Measurements from ENCODE around the gene SLC6A1.

The SLC6A1 gene

DNA sequence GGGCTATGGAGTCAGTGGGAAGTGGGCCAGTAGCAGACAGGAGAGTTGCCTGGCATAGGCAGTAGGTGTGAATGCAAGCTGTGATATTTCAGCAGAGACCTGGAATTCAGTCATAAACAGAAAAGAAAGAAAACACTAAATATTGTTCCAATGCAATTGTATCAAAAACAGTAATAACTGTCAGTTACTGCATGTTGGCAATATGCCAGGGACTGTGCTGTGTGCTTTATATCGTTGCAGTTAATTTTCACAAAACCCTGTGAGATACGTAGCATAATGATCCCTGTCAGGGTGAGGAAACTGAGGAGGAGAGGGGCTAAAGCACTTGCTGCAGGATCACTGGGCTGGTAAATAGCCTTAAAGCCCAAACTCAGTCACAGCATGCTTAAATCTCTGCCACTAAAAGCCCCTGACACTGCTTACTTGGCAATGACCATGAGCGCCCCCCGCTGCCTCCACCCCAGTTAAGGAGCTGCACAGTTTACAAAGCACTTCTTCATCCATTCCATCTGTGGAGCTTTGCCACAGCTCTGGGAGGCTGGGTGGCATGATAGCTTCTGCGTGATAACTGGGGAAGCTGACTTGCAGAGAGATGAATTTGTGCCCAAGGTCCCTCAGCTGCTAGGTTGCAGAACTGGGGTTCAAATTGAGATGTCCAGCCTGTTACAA lies 3.9 kb downstream of the SLC6A1 start:
- no peak for DNase-seq

DNA sequence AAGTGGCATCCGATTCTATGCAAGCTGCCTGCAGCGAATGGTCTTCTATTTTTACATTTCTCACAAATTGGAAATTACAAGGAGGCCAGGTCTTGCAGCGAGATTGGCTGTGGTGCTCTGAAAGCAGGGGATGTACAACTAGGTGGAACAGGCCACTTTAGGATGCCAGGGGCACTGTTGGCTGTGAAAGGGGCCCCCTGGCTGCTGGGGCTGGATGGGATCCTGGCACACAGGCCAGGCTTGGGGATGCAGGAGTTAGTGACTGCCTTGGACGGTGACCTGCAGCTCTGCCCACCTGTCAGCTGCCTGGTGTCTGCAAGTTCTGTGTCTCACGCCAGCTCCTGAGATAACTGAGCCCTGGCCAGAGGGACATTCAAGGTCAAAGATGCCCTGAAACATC lies 4.6 kb downstream of the SLC6A1 start:
- DNase-seq = no peak

DNA sequence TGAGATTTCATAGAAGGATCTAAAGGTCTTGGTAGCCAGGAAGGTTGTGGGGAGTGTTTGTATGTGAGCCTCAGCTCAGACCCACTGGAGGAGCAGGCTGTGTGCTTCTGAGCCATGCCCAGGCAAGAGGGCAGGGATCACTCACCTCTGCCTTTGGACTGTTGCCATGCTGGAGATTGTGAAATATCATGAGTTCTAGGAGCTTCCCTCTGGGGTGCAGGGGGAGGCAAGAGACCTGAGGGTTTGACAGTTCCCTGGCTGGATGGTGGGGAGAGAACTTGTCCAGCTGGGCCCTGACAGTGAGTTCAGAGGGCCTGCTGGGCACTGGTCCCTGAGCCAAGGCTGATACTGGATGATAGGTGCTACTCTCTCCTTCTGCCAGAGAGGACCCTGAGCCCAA lies 6.0 kb downstream of the SLC6A1 start:
- no peak for DNase-seq

DNA sequence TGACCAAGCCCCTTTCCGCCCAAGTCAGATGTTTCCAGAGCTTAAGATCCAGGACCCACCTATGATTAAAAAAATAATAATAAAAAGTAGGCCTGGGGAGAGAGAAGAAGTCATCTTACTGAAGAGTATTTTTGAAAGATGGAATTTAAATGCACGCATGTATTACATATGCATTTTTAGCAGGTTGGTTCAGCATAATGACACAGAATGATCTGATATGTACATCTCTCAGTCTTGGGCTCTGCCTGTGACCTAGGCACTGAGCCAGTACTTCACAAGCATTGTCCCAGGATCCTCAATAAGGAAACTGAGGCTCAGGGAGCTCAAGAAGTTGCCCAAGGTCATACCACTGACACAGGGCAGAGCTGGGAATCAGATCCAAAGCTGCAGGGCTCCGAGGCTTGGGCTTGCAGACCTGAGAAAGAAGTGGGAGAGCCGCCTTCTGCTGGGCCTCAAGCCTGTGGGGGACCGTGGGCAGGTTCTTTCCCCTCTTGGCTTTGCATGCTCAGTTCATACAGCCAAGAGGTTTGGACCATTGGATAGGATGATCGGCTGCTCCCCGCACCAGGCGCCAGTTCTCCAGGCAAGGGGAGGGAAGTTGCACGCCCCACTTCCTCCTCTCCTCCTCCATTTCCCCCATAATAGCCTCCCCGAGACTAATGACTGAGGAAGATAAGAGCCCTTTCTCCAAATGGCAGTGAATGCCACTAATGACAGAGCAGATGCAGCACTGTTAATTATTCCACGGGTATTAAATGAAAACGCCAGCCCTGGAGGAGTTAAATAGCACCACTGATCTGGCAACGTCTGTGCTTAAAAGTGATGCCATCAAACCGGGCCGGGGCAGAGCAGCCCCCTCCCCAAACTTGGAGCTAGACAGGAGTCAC lies 6.9 kb downstream of the SLC6A1 start:
- DNase-seq = no peak

DNA sequence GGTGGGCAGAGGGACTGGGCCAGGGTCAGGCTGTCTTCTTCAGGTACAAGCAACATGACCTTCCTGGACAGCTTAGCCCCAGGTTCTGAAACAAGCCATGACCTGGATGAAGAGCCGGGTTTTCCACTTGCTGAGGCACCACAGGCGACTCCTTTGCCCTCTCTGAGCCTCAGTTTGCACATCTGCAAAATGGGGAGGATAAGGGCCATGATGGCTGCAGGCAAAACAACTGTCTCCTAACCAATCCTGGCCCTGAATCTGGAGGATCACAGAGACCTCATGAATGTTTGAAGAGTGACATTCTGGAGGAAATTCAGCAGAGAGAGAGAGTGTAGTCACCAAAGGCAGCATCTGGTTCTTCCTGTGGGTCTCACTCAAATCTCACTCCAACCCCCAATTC lies 8.0 kb downstream of the SLC6A1 start:
- no peak for DNase-seq

DNA sequence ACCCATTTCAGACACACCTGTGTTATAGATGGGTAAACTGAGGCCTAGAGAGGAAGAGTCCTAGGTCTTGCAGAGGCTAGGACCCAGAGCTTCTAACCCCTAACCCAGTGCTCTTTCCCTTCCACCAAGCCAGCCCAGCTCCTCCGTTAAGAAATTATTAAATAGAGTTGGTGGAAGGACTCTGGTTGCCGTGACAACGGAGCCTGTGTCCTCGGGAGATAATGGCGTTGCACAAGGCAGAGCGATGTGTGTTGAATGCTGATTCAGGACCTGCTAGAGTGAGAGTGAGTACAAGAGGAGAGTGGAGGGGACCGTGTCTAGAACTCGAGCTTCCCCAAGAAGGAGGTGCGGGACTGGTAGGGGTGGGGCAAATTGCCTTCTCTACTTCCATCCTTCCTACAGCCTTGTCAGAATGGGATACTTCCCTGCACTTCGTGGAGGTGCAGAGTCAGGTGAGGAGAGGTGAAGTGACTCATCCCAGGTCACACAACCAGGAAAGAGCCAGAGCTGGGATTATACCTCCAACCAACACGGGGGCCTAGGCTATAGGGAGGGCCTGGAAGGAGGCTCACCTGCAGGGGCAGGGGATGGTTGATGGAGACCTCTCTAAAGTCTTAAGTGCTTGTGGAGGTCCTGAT lies 8.6 kb downstream of the SLC6A1 start:
- no peak for DNase-seq

DNA sequence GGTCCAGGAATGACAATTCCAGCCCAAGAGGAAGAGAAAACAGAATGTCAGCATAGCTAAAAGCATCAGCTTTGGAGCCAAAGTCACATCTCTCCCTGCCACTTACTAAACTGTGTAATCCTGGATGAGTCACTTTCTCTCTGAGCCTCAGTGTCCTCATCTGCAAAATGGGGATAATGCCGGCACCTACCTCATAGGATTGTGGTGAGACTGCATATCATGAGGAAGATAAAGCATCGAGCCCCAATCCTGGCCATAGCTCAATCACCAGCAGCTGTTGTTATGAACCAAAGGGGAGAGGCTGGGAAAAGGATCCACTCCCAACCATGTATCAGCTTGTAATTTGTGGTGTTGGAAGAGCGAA lies 9.1 kb downstream of the SLC6A1 start:
- no peak for DNase-seq

DNA sequence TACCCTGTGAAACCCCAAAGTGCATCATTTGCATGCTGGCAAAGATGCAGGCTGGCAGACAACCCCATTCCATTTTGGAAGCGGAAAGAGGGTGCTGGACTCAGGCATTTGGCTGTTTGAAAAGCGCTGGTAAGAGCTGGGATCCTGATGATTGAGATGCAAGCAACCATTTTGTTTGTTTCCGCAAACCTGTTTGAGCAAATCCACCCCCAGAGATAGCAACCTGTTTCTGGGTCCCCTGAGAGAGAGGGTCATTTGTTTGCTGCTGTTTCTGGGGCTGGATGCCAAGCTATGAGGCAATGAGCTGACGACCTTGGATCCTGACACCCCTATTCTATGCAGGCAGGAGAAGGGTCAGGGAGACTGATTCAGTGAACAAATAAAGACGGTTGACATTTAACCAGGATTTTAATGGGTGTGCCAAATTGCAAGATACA lies 9.8 kb downstream of the SLC6A1 start:
- no peak for DNase-seq

DNA sequence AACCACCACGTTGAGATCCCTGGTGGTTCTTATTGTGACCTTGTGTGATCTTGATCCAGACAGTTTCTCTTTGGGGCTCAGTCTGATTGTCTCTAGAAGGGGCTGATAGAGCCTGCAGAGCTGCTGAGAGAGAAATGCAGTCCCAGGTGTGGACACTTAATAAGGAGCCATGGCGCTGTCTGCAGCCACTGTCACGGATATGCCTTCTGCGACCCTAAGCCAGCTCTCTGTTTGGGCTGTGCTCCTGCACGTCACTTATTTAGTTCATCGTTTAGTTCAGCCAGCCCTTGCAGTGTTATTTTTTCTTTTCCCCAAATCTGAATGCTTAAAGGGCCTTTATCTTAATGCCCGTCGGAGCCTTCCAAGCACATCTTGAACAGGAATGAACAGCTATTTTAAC lies 12.0 kb downstream of the SLC6A1 start:
- no peak for DNase-seq

DNA sequence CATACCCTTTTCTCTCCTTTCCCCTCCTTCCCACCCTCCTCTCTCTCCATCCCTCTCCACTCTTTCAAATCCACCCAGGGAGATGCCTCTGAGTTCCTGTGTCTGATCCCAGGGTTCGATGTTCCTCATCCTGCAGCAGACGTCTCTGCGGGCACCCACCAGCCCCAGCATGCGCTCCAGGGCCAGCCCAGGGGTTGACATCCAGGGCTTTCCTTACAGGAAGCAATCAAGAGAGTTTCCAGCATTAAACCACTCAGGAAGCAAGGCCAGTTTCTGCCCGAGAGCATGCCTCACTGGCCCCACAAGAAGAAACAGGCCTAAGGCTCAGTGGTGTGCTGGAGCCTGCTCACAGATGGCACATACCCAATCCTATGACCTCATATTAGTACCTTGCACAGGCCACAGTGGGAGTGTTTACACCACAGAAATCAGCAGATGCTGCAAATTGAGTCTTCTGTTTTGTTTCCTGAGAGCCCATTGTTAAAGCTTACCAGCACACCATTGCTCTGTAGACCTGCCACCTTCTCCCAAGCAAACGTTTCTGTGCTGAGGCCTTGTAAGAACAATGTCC lies 13.2 kb downstream of the SLC6A1 start:
- no peak for DNase-seq

DNA sequence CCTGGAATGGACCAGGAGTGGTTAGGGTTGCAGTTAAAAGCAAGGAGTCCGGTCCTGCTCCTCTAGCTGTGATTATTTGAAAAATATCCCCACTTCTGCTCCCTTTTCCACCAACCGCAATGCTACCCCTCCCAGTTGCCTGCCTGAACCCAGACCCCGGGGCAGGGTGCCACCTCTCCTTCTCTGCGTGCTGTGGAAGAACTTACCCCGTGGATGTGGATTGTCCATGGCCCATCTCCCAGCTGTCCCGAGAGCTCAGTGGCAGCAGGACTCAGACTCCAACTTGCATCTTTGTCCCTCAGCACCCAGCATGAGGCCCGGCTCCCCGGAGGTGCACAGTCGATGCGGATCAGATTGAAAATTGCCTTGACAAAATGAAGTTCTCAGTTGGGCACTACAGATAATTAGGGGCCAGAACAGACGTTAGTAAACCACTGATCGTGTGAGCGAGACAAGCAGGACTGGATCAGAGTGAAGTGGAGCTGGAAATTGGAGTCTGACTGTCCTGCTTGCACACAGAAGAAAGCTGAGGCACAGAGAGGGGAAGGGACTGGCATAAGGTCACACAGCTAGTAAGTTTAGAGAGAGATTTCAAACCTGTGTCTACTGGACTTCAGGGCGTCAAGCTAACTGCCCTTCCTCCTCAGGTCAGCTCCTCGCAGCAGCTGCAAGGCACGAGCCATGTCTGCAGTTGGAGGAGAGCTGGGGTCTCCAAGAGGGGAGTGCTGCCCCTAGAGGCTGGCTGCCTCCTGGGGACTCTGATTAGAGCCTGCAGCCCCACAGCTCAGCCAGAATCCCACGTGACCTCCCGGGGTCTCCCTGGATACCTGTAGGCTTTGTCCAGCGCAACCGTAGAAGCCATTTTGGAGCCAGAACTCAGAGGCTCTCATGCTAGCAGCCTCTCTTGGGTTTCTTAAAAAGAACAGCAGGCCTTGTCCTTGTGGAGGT lies 14.7 kb downstream of the SLC6A1 start:
- no peak for DNase-seq

DNA sequence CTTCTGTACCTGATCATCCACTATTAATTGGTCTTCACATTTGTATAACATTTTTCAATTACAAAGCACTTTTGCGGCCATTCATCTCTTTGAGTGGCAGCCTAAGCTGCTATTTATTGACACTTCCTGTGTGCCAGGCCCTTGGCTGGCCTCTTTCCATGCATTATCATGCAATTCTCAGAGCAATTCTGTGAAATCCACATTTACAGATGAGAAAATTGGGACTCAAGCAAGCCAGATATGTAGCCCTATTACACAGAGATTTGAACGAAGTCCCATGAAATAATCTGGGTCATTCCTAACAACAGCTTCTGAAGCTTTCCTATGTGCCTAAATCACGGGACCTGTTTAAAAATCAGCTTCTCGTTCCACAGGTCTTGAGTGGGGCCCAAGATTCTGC lies 17.4 kb downstream of the SLC6A1 start:
- DNase-seq = no peak

DNA sequence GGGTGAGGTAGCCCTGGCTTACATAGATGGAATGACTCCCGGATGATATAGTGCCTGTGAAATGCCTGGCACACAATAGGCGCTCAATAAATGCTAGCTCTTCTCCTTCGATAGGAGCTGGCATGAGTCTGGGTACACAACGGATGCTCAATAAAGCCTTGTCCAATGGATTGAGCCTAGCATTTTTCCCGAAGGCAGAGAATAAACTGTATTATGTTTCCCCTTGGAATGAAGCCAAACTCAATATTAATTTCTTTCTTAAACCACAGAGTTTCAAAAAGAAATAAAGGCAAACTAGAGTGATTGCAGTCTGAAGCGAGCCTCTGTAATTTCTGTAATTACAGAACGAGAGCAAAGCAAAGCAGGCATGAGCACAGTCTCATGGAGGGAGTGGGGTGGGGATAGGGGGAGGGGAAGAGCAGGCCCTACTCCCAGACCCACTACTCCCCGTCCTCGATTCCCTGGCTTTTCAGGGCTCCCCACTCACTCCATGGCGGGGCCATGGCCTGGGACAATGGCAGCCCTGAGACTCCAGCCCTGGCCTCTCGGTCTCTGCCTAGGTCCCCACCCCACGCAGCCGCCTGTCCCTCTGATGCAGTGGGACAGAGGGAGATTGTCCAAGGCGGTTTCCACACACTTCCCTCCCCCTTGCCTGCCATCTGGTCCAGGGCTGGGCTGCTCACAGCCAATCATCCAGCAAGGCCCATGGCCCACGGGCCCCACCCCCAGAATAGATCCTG lies 18.0 kb downstream of the SLC6A1 start:
- DNase-seq = no peak

DNA sequence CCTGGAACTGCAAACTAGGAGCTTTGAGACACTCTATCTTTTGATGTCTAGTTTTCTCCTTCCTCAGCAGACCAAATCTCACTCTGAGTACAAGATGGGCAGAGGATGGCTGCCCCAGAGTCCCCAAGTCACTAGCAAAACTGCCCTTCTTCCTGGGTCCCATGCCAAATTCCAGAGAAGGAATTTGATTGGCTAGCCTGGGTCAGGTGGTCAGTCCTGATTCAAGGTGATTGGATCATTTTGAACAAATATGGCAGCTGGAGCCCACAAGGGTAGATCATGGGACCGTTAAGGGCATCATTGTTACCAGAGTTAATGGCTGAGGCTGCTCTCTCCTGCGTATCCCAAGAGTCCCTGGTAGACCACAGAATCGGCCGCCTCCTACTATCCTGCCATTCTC lies 21.7 kb downstream of the SLC6A1 start:
- no peak for DNase-seq

DNA sequence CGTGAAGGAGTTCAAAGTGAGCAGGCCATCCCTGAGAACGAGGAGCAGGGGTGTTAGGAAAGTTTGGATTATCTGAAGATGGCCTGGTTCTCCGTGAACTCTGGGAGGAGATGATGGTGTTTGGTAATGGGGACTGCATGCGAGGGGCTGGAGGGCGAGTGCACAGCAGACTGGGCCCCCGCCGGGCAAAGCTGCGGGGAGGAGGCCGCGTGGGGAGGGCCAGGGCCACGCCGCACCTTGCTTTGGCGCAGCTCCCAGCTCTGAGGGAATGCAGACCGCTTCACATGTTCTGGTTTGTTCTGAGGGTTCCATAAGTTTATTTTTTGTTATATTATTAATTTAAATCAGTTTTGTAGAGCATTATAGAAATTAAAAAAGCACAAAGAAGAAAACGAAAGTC lies 22.2 kb downstream of the SLC6A1 start:
- no peak for DNase-seq

DNA sequence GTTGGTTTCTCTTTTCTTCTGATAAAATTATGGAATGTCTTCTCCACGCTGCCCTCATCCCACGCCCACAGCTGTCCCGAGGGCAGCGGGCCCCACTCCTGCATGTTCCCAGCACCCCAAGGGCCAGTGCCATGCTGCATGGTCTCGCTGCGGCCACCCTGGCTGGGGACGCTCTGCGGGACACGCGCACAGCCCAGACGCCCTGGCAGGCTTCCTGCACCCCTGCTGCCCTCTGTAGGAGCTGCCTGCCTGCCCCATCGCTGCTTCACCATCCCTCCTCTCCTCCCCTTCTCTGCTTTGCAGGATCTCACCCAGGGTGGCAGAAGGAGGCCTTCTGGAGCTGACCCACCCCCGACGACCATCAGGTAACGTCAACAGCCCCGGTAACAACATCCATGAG lies 22.8 kb downstream of the SLC6A1 start:
- DNase-seq = no peak

DNA sequence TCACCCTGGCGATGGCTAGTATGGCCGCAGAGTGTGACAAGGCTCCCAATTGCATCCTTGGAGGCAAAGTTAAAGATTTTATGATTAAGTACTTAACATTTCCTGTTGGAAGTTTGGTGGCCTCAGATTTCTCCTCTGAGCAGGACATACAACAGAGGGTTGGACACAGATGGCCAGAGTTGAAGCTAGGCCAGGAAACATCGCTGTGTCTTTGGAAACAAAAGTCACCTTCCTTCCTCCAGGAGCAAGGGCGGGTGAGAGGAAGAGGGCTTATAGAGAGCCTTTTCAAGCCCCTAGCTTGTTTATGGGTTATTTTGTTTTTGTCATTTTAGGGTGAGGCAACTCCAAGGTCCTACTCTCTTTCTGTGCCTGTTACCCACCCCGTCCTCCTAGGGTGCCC lies 24.2 kb downstream of the SLC6A1 start:
- DNase-seq = no peak

DNA sequence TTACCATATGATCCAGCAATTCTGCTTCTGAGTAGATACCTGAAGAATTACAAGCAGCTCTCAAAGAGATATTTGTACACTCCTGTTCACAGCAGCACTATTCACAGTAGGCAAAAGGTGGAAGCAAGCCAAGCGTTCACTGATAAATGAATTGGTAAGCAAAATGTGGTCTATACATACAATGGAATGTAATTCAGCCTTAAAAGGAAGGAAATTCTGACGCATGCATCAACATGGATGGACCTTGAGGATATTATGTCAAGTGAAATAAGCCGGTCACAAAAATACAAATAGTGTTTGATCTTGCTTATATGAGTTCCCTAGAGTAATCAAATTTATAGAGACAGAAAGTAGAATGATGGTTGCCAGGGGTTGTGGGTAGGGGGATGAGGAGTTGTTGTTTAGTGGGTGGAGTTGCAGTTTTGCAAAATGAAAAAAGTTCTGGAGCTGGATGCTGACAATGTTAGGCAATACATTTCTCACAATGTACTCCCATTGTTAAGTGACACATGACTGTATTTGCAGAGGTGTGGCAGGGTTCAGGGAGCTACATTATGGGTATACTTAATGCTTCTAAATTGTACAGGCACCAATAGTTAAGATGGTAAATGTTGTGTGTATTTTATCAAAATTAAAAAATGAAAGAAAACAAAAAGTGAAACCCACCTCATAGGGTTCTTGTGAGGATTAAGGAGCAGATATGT lies 26.7 kb downstream of the SLC6A1 start:
- no peak for DNase-seq

DNA sequence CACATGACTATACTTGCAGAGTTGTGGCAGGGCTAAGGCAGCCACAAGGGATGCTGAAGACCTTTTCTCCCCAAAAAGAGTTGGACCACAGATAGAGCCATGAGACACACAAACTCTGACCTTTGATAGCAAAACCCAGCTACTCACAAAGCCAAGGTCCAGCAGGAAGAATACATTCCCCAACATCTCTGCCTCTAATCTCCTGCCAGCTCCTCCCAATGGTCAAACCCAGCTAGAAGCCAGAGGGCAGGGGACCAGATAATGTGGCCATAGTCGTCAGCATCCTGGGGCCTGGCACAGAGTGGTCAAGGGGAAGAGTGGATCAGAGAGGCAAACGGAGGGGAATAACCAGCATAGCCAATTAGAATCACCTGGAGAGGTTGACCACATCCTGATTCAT lies 28.2 kb downstream of the SLC6A1 start:
- DNase-seq = no peak

DNA sequence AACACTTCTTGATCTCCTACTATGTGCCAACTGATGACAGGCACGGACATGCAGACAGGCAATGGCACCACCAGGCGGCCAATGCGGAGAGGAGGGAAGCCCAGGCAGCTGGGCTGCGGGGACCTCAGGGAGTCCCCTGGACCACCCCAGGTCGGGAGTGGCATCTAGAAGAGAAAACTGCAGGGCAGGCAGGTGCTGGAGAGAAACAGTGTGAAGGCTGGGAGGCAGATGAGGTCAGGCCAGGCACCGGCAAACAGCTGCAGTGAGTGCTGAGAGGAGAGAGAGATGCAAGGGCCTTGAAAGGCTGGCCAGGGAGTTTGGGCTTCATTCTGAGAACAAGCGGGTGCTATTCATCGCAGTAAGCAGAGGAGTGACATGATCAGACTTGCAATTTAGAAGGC lies 29.1 kb downstream of the SLC6A1 start:
- DNase-seq = no peak

DNA sequence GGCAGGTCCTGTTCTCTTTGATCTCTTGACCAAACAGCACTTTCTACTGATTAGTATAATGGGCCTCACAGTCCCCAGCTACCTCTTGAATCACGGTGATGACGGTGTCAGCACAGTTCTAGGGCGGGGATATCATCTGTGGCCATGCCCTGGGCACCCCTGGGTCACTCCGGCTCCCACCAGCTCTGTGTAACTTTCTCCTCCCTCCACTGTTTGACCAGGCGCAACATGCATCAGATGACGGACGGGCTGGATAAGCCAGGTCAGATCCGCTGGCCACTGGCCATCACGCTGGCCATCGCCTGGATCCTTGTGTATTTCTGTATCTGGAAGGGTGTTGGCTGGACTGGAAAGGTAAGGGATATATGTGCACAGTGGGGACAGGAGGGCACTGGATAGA lies 29.6 kb downstream of the SLC6A1 start:
- no peak for DNase-seq
